ENCODE measurements around the gene SEC22A.
A peak's percentile ranks its signal among the peaks of the same experiment; 100 is the strongest.

Gene SEC22A

GRCh38 chr3:123270818-123271217, 69.1 kb downstream of the SEC22A start:
- no peak for DNase-seq

GRCh38 chr3:123271466-123272159, 69.9 kb downstream of the SEC22A start:
- DNase-seq: no peak

DNA sequence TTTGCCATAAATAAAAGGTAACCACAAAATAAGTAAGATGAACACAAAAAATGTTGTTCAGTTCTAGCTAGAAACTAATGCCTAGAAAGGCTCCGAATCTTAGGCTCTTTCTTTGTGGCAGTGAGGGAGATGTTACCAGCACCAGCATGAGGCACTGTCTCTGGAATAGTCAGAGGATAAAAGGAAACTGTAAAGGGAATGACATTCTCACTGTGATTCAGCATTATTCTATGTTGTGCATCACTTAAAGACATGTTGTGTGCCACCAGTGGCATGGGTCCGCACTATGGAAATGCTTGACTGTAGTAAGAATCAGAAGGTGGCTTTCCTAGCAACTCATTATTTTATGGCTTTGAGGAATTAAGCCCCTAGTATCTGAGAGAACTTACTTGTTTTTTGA, 70.8 kb downstream of the SEC22A start:
- DNase-seq: no peak

DNA sequence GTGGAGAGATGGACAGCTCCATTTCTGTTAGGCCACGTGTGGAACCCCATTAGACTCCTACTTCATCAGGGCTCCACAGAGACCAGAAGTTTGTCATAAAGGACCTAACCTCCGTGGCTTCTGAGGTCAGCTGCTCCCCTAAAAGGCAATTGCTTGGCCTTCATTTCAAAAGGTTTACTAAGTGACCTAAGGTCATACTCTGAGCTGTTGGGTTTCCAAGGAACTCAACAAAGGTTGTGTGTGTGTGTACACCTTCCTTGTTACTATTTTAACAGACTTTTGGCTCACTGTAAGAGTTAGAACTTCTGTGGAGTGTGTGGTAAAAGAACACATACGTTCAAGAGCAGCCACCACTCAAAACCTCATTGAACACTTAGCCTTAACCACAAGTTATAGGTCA, 73.9 kb downstream of the SEC22A start:
- no peak for DNase-seq

GRCh38 chr3:123276346-123277006, 74.7 kb downstream of the SEC22A start:
- no peak for DNase-seq

DNA sequence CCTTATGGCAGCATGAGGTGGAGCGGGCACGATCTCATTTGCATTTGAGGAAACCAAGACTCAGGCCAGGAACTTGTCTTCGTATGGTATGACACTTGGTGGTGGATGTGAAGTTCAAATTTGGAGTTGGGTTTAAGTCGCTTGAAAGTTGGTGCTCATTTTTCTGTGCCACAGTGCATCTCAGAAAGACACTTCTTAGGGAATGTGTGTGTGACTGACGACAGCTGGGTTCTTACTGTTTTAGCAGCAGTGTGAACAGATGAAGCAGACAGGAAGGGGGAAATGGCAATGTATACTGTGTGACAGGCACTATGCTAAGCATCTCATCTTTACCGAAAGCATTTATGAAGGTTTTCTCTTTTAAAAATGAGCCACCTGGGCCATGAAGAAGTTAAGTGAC, 75.4 kb downstream of the SEC22A start:
- DNase-seq: no peak

DNA sequence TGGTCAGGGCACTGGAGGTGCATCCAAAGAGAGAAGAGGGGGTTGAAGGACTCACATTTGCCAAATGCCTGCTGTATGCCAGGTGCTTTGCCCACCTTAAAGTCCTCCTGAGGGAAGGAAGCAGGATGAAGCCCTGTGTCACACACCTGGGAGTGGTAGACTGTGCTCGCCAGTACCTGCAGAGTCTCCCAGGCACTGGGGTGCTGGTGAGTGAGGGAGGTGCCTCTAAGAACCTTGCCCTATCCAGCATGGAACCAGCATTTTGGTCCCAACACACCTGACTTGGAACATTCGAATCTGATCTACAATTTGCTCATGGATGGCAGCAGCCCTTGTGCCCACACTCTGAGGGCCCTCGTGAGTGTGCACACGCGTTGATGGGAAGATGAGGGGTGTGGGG, 76.7 kb downstream of the SEC22A start:
- no peak for DNase-seq

- DNase-seq: no peak
These were observed 77.4 kb downstream of the SEC22A start for GRCh38 chr3:123279121-123279520.

DNA sequence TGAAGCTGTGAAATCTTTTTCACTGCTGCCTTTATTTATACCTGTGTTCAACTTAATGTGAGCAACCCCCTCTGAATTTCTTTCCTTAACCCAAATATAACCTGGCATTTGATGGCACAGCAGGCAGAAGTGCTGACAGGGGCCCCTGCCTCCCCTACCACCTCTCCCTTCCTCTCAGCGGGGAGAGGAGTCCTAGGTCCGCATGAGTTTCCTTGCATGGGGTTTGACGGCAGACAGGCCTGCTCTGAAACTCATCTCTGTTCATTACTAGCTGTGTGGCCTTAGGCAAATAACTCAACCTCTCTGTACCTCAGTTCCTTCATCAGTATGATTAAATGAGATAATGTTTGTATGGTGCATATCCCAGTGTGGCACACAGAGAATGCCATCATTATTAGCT, 79.7 kb downstream of the SEC22A start:
- no peak for DNase-seq

GRCh38 chr3:123281929-123282328, 80.2 kb downstream of the SEC22A start:
- DNase-seq: no peak

- no peak for DNase-seq
These were observed 80.7 kb downstream of the SEC22A start for GRCh38 chr3:123282461-123282860.

DNA sequence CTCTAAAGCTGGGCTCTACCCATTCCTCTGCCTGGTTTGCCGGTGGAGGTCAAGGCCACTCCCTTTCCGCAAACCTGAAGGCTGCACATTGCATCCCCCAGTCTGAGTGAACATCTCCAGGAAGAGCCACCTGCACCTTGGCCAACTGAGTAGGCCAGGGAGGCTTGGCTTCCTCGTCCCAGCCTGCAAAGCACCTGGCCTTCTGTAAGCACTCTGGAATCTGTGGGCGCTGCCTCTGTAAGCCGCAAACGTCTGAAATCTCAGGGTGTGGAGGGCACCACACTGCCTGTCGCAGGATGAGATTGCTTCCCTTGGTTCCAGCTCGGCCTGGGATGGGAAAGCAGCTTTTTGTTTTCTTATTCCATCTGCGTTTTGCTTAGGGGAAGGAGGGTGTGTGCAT, 81.3 kb downstream of the SEC22A start:
- DNase-seq: no peak

GRCh38 chr3:123283657-123284398, 82.1 kb downstream of the SEC22A start:
- no peak for DNase-seq

DNA sequence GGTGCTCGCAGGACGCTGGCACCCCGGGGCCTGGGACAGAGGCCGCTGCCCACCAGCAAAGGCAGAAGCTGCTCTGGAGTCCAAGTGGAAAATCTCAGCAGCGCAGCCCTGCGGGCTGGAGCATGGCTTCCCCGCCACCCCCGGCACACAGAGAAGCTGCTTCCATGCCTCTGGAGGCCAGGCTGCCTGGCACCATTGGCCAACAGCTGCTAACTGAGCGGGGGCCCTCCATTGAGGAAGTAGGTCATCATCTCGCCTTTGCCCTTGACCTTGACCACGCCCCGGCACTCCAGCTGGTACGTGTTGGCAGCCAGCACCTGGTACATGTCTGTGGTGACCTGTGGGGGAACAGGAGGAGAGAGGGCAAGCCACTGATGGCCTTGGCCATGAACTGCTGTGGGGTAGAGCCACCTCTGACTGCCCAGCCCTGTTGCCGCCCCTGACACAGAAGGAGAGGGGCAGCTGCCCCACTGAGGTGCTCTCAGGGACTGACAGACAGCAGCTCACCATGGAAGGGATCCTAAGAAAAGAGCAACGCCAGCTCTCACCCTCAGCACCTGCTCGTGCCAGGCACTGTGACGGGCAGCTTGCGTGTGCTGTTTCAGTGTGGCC, 82.8 kb downstream of the SEC22A start:
- no peak for DNase-seq

GRCh38 chr3:123285066-123285465, 83.3 kb downstream of the SEC22A start:
- DNase-seq: no peak

GRCh38 chr3:123285479-123285878, 83.7 kb downstream of the SEC22A start:
- no peak for DNase-seq

DNA sequence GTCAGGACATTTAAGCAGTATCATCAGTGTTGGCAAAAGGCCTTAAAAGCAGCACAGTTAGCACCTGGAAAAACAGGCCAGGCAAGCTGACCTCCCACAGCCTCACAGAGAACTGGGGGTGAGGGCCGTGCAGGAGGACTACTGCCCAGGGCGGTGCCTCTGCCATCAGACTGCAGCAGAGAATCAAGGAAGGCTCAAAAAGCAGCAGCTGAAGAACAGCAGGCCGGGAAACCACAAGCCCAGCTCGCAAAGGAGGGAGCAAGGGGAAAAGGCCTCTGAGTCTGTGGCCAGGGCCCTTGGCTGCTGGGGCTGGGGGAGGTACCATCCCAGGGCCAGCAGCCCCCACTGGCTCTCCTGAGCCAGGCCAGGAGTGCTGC, 84.2 kb downstream of the SEC22A start:
- DNase-seq: no peak

- peak; percentile 49 for DNase-seq
These were observed 84.7 kb downstream of the SEC22A start for GRCh38 chr3:123286308-123287023.

DNA sequence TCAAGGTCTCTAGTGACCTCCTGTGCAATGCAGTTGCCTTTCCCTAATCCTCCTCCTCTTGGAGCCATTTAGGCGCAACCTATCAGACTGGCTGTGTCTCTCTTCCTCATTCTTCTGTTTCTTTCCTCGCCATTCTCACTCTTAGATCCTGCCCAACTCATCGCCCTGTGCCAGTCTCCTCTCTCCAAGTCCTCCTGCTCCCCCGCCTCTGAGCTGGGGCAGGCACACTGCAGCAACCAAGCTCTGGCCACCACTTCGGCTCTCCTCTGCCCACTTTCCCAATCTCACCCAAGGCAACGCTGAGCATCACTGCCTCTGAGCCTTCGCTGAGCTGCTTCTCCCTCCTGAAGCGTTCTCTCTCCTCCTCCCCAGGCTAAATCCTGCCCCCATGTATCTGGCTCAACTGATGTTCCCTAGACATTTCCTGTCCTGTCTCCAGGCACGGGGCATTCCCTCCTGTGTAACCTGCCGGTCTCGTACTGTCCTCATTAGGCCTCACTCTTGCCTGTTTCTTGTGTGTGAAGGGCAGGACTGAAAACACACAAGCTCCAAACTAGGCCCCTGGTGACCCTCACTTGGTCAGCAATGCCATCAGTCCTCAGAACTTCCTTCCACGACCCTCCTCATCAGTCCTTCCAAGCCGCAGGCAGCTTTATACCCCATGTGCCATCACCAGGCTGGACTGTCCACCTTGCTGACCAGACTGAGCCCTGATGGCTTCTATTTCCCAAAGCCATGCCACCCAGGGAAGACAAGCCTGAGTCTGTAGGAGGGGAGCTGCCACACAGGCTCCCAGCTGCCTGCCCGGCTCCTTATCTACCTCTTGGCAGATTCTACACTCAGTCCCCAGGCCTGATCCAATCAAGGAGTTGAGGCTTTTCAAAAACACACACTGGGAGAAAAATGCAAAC, 85.6 kb downstream of the SEC22A start:
- no peak for DNase-seq

DNA sequence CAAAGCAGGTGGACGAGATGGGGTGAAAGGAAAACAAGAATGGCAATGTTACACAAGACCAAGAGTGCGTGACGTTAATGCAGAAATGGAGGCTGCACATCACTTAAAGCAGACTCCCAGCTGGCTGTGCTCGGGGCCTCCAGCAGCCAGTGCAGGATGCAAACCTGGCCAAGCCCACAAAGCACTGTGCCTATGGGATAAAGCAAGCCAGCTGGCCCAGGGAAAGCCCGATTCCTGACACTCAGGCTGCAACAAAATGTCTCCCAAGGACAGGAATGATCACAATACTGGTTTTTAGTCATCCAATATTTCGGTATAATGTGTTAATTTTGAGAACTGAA, 86.2 kb downstream of the SEC22A start:
- DNase-seq: no peak

GRCh38 chr3:123289391-123290106, 87.8 kb downstream of the SEC22A start:
- DNase-seq: no peak

Data from amniotic stem cell (primary cell).